Measurements from ENCODE around the gene SERPINC1. TPM values are rescaled to one million over a fixed set of nuclear protein-coding genes. Genes with fewer than 3 reads are reported as not detected.
"Not testable (repeated sequence)": the region's sequence is repeated elsewhere in the genome, so short reads cannot be mapped to it uniquely, and the experiment has no call there.

Gene SERPINC1
- total and polyA plus RNA-seq, 2 of the 13 experiments (the other 11 are each of a cell fraction or from before 2014, with no cell fraction given): 142 to 205 TPM

DNA sequence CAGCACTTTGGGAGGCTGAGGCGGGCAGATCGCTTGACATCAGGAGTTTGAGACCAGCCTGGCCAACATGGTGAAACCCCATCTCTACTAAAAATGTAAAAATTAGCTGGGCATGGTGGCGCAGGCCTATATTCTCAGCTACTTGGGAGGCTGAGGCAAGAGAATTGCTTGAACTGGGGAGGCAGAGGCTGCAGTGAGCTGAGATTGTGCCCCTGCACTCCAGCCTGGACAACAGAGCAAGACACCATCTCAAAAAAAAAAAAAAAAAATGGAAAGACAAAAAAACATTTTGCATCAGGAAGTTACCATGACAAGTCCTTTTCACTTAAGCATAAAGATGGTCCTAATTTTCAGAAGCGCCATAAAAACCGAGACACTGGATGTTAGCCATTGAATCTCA, 13.4 kb upstream of the SERPINC1 start:
- H3K4me2 ChIP-seq (ENCODE audit: low read depth, low read length); BruUV-seq (replicated peaks); CTCF ChIA-PET (ENCODE audit: low intra/inter-chr PET ratio, low total read pairs); H3K27me3 ChIP-seq (ENCODE audit: control insufficient read depth in 1 of 2, insufficient read depth in 2 of 2, low read length in 2 of 2); H3K79me2 ChIP-seq (ENCODE audit: insufficient read depth, low read length); H3K9me3 ChIP-seq (ENCODE audit: low read length); H3K4me3 ChIP-seq (replicated peaks in 1 of 3; ENCODE audit: insufficient read depth in 1 of 3, low read depth in 2 of 3, low read length in 3 of 3); H2AFZ ChIP-seq (ENCODE audit: low read length); H4K20me1 ChIP-seq (ENCODE audit: insufficient read depth, low read length); DNase-seq (ENCODE audit: low spot score); in situ Hi-C loops (cut with HindIII; ENCODE audit: extremely low pct_ligation_motif_present, low pct_unique_long_range_greater_than_20kb); H3K36me3 ChIP-seq (replicated peaks in 1 of 2; ENCODE audit: control insufficient read depth in 1 of 2, insufficient read depth in 2 of 2, low read length in 2 of 2); intact Hi-C loops (cut with micrococcal nuclease; ENCODE audit: unreplicated experiment); ATAC-seq; FAIRE-seq; H3K9ac ChIP-seq (ENCODE audit: insufficient read depth, low read depth, low read length); H3K27ac ChIP-seq (ENCODE audit: extremely low read length, insufficient read depth, low read length): not testable (repeated sequence)
- H3K4me1 ChIP-seq (ENCODE audit: insufficient read depth, low read length): peaks cover 11% of the 10 kb centered on the region
- POLR2A ChIA-PET: interaction anchor here (1.8 to 2.3 kb wide), 2 partner anchors 13 to 63 kb away, joined by 5 to 10 read pairs; partner anchors contain the start of genes GAS5, SERPINC1 and ZBTB37
- TF ChIP-seq ZNF121 (CRISPR knock-in tag; IDR thresholded peaks at IDR 0.05): peak; percentile 58
- WGBS (ENCODE audit: low lambda C conversion rate): 99% methylated on average over 5 of the region's 5 CpGs

DNA sequence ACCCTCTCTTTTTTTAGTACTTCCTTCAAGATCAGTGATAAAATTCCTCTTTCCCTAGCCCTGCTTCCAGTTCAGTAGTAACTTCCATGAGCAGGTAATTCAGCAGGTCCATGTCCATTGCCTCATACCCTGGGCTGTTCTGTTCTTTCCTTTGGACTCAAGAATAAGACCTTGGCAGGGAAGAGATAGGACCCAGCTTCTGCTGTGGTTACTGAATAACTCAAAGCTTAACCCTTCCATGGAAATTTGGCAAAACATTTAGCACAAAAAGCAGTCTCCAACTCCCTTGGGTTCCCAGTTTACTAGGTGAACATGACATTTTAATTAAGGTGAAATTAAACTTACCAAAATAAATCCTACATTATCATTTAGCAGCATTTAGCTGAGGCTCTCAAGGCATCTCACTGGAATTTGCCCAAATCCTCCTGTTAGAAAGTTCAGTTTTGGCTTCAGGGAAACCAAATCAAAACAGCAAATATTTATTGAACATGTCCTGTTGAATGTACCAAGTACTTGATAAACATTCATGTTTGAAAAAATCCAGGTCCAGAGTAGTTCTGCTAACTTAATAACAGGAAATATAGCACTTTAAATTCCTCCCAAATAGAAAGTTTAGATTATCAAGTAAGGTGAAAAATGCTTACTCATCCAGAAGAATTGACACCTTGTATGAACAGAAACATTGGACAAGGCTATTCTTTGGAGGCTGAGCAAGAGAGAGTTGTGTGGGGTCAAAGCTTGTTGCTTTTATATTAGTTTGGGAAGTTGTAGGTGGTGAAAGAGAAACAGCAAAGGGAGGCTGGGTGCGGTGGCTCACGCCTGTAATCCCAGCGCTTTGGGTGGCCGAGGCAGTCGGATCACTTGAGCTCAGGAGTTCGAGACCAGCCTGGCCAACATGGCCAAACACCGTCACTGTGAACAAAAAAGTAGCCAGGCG, 8.4 kb upstream of the SERPINC1 start:
- H3K9me3 ChIP-seq (ENCODE audit: low read length): no peaks in the 10 kb centered on the region
- BruUV-seq (replicated peaks): TSS peak; percentile 50
- CTCF ChIA-PET (ENCODE audit: low intra/inter-chr PET ratio, low total read pairs): no interaction called here
- 15% methylated on average over 6 of the region's 8 CpGs for WGBS (ENCODE audit: low lambda C conversion rate)
- ATAC-seq (peak; percentile 96), DNase-seq (ENCODE audit: low spot score) (peak; percentile 77), FAIRE-seq (peak; percentile 99)
- H3K4me2 ChIP-seq (ENCODE audit: low read depth, low read length): peak overlapping the region; percentile 63
- POLR2A ChIA-PET: interaction anchor here (0.9 to 3.4 kb wide), 3 partner anchors 8 to 58 kb away, joined by 3 to 18 read pairs (median 16); partner anchors contain the start of genes GAS5, SERPINC1 and ZBTB37
- no peaks in the 10 kb centered on the region for H4K20me1 ChIP-seq (ENCODE audit: insufficient read depth, low read length)
- in situ Hi-C loops (cut with HindIII; ENCODE audit: extremely low pct_ligation_motif_present, low pct_unique_long_range_greater_than_20kb): no loop called here
- peaks cover 28% of the 10 kb centered on the region for H3K4me1 ChIP-seq (ENCODE audit: insufficient read depth, low read length)
- no peaks in the 10 kb centered on the region for H3K27me3 ChIP-seq (ENCODE audit: control insufficient read depth in 1 of 2, insufficient read depth in 2 of 2, low read length in 2 of 2)
- H2AFZ ChIP-seq (ENCODE audit: low read length): no peak overlapping the region
- no peak overlapping the region for H3K9ac ChIP-seq (ENCODE audit: insufficient read depth, low read depth, low read length)
- peak overlapping the region; percentile 78 for H3K27ac ChIP-seq (ENCODE audit: extremely low read length, insufficient read depth, low read length)
- H3K4me3 ChIP-seq (replicated peaks in 1 of 3; ENCODE audit: insufficient read depth in 1 of 3, low read depth in 2 of 3, low read length in 3 of 3): peak overlapping the region in 1 of 3 experiments; percentile 29; a peak in 3 of 6 replicates
- no peaks in the 10 kb centered on the region for H3K36me3 ChIP-seq (replicated peaks in 1 of 2; ENCODE audit: control insufficient read depth in 1 of 2, insufficient read depth in 2 of 2, low read length in 2 of 2)
- intact Hi-C loops (cut with micrococcal nuclease; ENCODE audit: unreplicated experiment): loop anchor here (5.0 kb wide), 1 partner anchor 58 kb away; the partner anchor contains the start of genes GAS5 and ZBTB37
- no peaks in the 10 kb centered on the region for H3K79me2 ChIP-seq (ENCODE audit: insufficient read depth, low read length)
- TF ChIP-seq ZBTB1 (CRISPR knock-in tag; IDR thresholded peaks at IDR 0.05; ENCODE audit: borderline replicate concordance) (no peak), SPEN (CRISPR knock-in tag; IDR thresholded peaks at IDR 0.05; ENCODE audit: low read depth) (no peak), ZNF510 (CRISPR knock-in tag; IDR thresholded peaks at IDR 0.05; ENCODE audit: low read depth) (no peak), SIN3B (IDR thresholded peaks at IDR 0.05; ENCODE audit: low read length) (no peak)
- TF ChIP-seq, protein P1, sequence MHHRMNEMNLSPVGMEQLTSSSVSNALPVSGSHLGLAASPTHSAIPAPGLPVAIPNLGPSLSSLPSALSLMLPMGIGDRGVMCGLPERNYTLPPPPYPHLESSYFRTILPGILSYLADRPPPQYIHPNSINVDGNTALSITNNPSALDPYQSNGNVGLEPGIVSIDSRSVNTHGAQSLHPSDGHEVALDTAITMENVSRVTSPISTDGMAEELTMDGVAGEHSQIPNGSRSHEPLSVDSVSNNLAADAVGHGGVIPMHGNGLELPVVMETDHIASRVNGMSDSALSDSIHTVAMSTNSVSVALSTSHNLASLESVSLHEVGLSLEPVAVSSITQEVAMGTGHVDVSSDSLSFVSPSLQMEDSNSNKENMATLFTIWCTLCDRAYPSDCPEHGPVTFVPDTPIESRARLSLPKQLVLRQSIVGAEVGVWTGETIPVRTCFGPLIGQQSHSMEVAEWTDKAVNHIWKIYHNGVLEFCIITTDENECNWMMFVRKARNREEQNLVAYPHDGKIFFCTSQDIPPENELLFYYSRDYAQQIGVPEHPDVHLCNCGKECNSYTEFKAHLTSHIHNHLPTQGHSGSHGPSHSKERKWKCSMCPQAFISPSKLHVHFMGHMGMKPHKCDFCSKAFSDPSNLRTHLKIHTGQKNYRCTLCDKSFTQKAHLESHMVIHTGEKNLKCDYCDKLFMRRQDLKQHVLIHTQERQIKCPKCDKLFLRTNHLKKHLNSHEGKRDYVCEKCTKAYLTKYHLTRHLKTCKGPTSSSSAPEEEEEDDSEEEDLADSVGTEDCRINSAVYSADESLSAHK (CRISPR knock-in tag; IDR thresholded peaks at IDR 0.05; ENCODE audit: borderline replicate concordance): no peak
- TF ChIP-seq, protein P2, sequence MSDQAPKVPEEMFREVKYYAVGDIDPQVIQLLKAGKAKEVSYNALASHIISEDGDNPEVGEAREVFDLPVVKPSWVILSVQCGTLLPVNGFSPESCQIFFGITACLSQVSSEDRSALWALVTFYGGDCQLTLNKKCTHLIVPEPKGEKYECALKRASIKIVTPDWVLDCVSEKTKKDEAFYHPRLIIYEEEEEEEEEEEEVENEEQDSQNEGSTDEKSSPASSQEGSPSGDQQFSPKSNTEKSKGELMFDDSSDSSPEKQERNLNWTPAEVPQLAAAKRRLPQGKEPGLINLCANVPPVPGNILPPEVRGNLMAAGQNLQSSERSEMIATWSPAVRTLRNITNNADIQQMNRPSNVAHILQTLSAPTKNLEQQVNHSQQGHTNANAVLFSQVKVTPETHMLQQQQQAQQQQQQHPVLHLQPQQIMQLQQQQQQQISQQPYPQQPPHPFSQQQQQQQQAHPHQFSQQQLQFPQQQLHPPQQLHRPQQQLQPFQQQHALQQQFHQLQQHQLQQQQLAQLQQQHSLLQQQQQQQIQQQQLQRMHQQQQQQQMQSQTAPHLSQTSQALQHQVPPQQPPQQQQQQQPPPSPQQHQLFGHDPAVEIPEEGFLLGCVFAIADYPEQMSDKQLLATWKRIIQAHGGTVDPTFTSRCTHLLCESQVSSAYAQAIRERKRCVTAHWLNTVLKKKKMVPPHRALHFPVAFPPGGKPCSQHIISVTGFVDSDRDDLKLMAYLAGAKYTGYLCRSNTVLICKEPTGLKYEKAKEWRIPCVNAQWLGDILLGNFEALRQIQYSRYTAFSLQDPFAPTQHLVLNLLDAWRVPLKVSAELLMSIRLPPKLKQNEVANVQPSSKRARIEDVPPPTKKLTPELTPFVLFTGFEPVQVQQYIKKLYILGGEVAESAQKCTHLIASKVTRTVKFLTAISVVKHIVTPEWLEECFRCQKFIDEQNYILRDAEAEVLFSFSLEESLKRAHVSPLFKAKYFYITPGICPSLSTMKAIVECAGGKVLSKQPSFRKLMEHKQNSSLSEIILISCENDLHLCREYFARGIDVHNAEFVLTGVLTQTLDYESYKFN (CRISPR knock-in tag; conservative IDR thresholded peaks at IDR 0.05): peak; percentile 80

Measured in HepG2 (cell line).